ENCODE data around the gene MBD1.

MBD1 gene

GRCh38 chr18:50285631-50286321 lies 4.5 kb upstream of the MBD1 start:
- intact Hi-C loops (cut with micrococcal nuclease), result loop anchor here (10.0 kb wide), 2 partner anchors 471 to 791 kb away; partner anchors contain the start of genes ACAA2 and RPL17

GRCh38 chr18:50285071-50285470 lies 3.7 kb upstream of the MBD1 start:
- H3K4me1 Mint-ChIP-seq (ENCODE audit: low read depth), result peaks cover 71% of the 10 kb centered on the region
- intact Hi-C loops (cut with micrococcal nuclease), result loop anchor here (10.0 kb wide), 2 partner anchors 470 to 790 kb away; partner anchors contain the start of genes ACAA2 and RPL17
- H3K27me3 Mint-ChIP-seq, result no peaks in the 10 kb centered on the region
- no peak overlapping the region for H3K4me3 Mint-ChIP-seq
- peaks cover 77% of the 10 kb centered on the region for H3K36me3 Mint-ChIP-seq (ENCODE audit: low read depth)
- H3K27ac Mint-ChIP-seq, result peak overlapping the region; percentile 35
- no peaks in the 10 kb centered on the region for H3K9me3 Mint-ChIP-seq

More at GRCh38 chr18:50285631-50286321, 4.5 kb upstream of the MBD1 start:
- Mint-ChIP-seq H3K27me3 (no peaks in the 10 kb centered on the region), H3K4me3 (peak overlapping the region; percentile 92), H3K9me3 (no peaks in the 10 kb centered on the region), H3K4me1 (ENCODE audit: low read depth) (peaks cover 64% of the 10 kb centered on the region), H3K27ac (no peak overlapping the region), H3K36me3 (ENCODE audit: low read depth) (peaks cover 70% of the 10 kb centered on the region)

- Mint-ChIP-seq H3K4me1 (ENCODE audit: low read depth) (peaks cover 74% of the 10 kb centered on the region), H3K4me3 (no peak overlapping the region), H3K9me3 (no peaks in the 10 kb centered on the region), H3K36me3 (ENCODE audit: low read depth) (peaks cover 78% of the 10 kb centered on the region), H3K27me3 (no peaks in the 10 kb centered on the region), H3K27ac (peak overlapping the region; percentile 35)
- intact Hi-C loops (cut with micrococcal nuclease), result loop anchor here (10.0 kb wide), 2 partner anchors 470 to 790 kb away; partner anchors contain the start of genes ACAA2 and RPL17
These were observed 3.0 kb upstream of the MBD1 start for GRCh38 chr18:50284255-50284885.

- intact Hi-C loops (cut with micrococcal nuclease), result loop anchor here (10.0 kb wide), 2 partner anchors 469 to 789 kb away; partner anchors contain the start of genes ACAA2 and RPL17
- peak overlapping the region; percentile 35 for H3K27ac Mint-ChIP-seq
- no peak overlapping the region for H3K4me3 Mint-ChIP-seq
- no peaks in the 10 kb centered on the region for H3K27me3 Mint-ChIP-seq
- H3K36me3 Mint-ChIP-seq (ENCODE audit: low read depth), result peaks cover 84% of the 10 kb centered on the region
- H3K4me1 Mint-ChIP-seq (ENCODE audit: low read depth), result peaks cover 73% of the 10 kb centered on the region
- no peaks in the 10 kb centered on the region for H3K9me3 Mint-ChIP-seq
These were observed 2.3 kb upstream of the MBD1 start for GRCh38 chr18:50283469-50284209.

GRCh38 chr18:50282521-50283335 lies 1.4 kb upstream of the MBD1 start:
- intact Hi-C loops (cut with micrococcal nuclease), result loop anchor here (10.0 kb wide), 2 partner anchors 468 to 788 kb away; partner anchors contain the start of genes ACAA2 and RPL17
- Mint-ChIP-seq H3K27me3 (no peaks in the 10 kb centered on the region), H3K4me3 (peak overlapping the region; percentile 95), H3K27ac (no peak overlapping the region), H3K4me1 (ENCODE audit: low read depth) (peaks cover 73% of the 10 kb centered on the region), H3K9me3 (no peaks in the 10 kb centered on the region), H3K36me3 (ENCODE audit: low read depth) (peaks cover 83% of the 10 kb centered on the region)

- peak overlapping the region; percentile 95 for H3K4me3 Mint-ChIP-seq
- H3K9me3 Mint-ChIP-seq, result no peaks in the 10 kb centered on the region
- H3K27me3 Mint-ChIP-seq, result no peaks in the 10 kb centered on the region
- H3K27ac Mint-ChIP-seq, result peak overlapping the region; percentile 92
- intact Hi-C loops (cut with micrococcal nuclease), result loop anchor here (1.0 to 10.0 kb wide), 4 partner anchors 16 to 787 kb away; partner anchors contain the start of genes ACAA2, CFAP53 and RPL17
- H3K36me3 Mint-ChIP-seq (ENCODE audit: low read depth), result peaks cover 78% of the 10 kb centered on the region
- peaks cover 70% of the 10 kb centered on the region for H3K4me1 Mint-ChIP-seq (ENCODE audit: low read depth)
These were observed 723 bp upstream of the MBD1 start for GRCh38 chr18:50281972-50282520.

- peaks cover 58% of the 10 kb centered on the region for H3K4me1 Mint-ChIP-seq (ENCODE audit: low read depth)
- H3K9me3 Mint-ChIP-seq, result no peaks in the 10 kb centered on the region
- intact Hi-C loops (cut with micrococcal nuclease), result loop anchor here (1.0 to 10.0 kb wide), 4 partner anchors 14 to 786 kb away; partner anchors contain the start of genes ACAA2, CFAP53 and RPL17
- peak overlapping the region; percentile 92 for H3K27ac Mint-ChIP-seq
- H3K36me3 Mint-ChIP-seq (ENCODE audit: low read depth), result peaks cover 78% of the 10 kb centered on the region
- H3K27me3 Mint-ChIP-seq, result no peaks in the 10 kb centered on the region
- peak overlapping the region; percentile 95 for H3K4me3 Mint-ChIP-seq
These were observed 522 bp downstream of the MBD1 start for GRCh38 chr18:50280707-50281294.

- Mint-ChIP-seq H3K27ac (peak overlapping the region; percentile 92), H3K9me3 (no peaks in the 10 kb centered on the region), H3K4me3 (peak overlapping the region; percentile 95), H3K27me3 (no peaks in the 10 kb centered on the region), H3K4me1 (ENCODE audit: low read depth) (peaks cover 49% of the 10 kb centered on the region), H3K36me3 (ENCODE audit: low read depth) (peaks cover 78% of the 10 kb centered on the region)
- intact Hi-C loops (cut with micrococcal nuclease), result loop anchor here (10.0 kb wide), 2 partner anchors 465 to 785 kb away; partner anchors contain the start of genes ACAA2 and RPL17
These were observed 1.6 kb downstream of the MBD1 start for GRCh38 chr18:50279752-50280151.

GRCh38 chr18:50277942-50278341 lies 3.4 kb downstream of the MBD1 start:
- Mint-ChIP-seq H3K9me3 (no peaks in the 10 kb centered on the region), H3K36me3 (ENCODE audit: low read depth) (peaks cover 78% of the 10 kb centered on the region), H3K27ac (no peak overlapping the region), H3K4me3 (no peak overlapping the region), H3K27me3 (no peaks in the 10 kb centered on the region), H3K4me1 (ENCODE audit: low read depth) (peaks cover 35% of the 10 kb centered on the region)
- intact Hi-C loops (cut with micrococcal nuclease), result no loop called here

- Mint-ChIP-seq H3K27me3 (no peaks in the 10 kb centered on the region), H3K36me3 (ENCODE audit: low read depth) (peaks cover 78% of the 10 kb centered on the region), H3K9me3 (no peaks in the 10 kb centered on the region), H3K27ac (no peak overlapping the region), H3K4me3 (no peak overlapping the region), H3K4me1 (ENCODE audit: low read depth) (peaks cover 21% of the 10 kb centered on the region)
- intact Hi-C loops (cut with micrococcal nuclease), result no loop called here
These were observed 4.9 kb downstream of the MBD1 start for GRCh38 chr18:50276452-50276851.

- no peak overlapping the region for H3K4me3 Mint-ChIP-seq
- no peaks in the 10 kb centered on the region for H3K27me3 Mint-ChIP-seq
- H3K4me1 Mint-ChIP-seq (ENCODE audit: low read depth), result peaks cover 15% of the 10 kb centered on the region
- H3K36me3 Mint-ChIP-seq (ENCODE audit: low read depth), result peaks cover 78% of the 10 kb centered on the region
- no peaks in the 10 kb centered on the region for H3K9me3 Mint-ChIP-seq
- intact Hi-C loops (cut with micrococcal nuclease), result no loop called here
- peak overlapping the region; percentile 3 for H3K27ac Mint-ChIP-seq
These were observed 5.8 kb downstream of the MBD1 start for GRCh38 chr18:50275503-50276036.

DNA sequence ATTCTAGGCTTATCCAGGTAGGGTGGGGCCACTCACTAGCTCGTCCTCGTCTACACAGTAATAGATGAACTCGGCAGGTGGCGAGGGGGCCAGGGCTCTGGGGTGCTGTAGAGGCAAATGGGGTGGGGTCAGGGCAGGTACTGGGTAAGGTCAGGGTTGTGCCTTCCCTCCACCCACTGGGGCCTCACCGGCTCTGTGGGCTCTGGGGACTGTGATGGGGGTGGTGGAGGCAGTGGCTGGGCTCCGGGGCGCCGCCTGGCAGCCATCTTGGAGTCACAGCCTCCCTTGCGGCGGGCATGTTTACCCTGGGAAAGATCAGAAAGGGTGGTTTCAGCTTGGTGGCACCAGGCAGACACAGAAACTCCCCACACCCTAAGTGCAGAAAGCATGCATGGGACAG lies 6.4 kb downstream of the MBD1 start:
- no peak overlapping the region for H3K4me3 Mint-ChIP-seq
- H3K27me3 Mint-ChIP-seq, result no peaks in the 10 kb centered on the region
- H3K4me1 Mint-ChIP-seq (ENCODE audit: low read depth), result peaks cover 9% of the 10 kb centered on the region
- peaks cover 80% of the 10 kb centered on the region for H3K36me3 Mint-ChIP-seq (ENCODE audit: low read depth)
- intact Hi-C loops (cut with micrococcal nuclease), result no loop called here
- H3K9me3 Mint-ChIP-seq, result no peaks in the 10 kb centered on the region
- peak overlapping the region; percentile 3 for H3K27ac Mint-ChIP-seq
